GM18498 (cell line): ENCODE data around the gene ETAA1.

Source experiments
- ATAC-seq: cut with Tn5 transposase; IDR thresholded peaks from one replicate; pipeline ENCODE4 v1.9.1; 2021; ENCODE audit warnings: mild to moderate bottlenecking, moderate library complexity; ENCODE audit not compliant: unreplicated experiment

The ETAA1 gene

DNA sequence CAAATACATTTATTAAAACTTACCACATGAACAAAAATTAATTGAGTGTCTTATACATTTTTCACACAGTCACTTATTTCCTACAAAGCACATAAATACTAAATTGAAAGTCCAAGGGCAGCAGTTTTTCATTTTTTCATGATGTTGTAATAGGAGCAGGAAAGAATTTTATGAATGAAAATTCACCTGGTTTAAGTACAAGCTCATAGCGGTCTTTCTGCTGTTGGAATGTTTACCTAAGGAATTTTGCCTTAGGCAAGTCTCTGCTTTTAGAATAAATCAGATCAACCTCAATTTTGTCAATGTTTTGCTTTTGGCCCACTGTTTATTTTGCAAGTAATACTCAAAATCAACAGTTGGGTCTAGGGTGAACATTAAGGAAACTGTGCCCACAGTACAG is 40.0 kb downstream of the ETAA1 start:
- no peak for ATAC-seq

- ATAC-seq: no peak
Observed at GRCh38 chr2:67438337-67438736, 41.2 kb downstream of the ETAA1 start.

DNA sequence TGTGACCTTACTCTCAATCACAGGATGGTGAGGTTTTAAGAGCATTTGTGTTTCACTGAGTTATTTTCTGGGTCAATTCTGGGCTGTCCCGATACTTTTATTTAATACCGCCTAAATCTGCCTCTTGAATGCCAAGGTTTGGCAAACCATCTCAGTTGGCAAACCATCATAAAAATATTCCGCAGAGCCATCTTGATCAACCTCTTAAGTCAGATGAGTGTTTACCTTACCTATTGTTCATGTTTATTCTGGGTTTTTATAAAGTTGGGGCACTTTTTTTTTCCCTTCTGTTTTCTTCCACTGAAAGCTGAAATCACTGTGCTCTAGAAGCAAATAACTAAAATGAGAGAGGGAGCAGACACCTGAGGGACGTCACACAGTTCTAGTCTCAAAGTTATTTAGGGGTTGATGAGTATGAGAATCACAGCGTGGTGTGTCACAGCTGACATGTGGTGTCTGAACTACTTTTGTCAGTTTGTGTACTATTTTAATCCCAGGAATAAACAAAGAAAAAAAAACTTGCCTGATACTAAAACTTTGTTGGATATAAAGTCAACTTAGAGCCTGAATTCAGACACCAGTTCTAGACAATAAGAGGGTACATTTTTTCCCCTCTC is 48.6 kb downstream of the ETAA1 start:
- no peak for ATAC-seq

DNA sequence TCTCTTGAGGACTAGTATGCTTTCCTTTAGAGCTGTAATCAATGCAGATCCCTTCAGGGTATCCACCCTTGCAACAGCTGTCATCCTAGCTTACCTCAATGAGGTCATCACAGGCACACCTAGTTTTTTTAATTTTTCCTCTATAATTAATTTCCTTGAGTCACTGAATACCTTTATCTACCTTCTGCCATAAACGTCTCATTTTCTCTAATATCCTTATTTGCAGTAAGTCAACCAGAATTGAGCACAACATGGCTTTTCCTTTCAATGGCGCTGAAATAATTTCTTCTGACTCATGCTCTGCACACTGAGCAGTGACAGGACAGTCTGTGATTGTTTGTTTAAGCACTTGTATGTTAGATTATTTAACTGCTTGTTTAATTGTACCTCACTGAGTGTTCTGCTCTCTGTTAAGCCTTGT is 49.4 kb downstream of the ETAA1 start:
- ATAC-seq: no peak

DNA sequence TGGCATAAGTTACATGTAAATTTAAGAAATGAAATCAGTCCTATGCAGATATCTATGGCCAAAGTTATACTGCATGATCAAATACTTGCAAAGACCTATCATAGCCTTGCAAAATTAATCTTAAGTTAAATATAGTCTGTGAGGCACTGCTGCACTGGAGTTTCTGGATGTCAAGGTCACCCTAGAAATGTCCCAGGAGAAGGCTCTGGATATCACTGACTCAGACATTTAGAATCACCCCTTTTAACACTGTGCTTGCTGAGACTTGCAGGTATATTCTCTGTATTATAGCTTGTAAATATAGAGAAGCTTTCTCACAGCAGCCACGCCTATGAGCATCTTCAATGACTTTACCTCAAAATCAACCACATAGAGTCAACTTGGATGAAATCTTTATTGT is 51.5 kb downstream of the ETAA1 start:
- ATAC-seq: no peak

DNA sequence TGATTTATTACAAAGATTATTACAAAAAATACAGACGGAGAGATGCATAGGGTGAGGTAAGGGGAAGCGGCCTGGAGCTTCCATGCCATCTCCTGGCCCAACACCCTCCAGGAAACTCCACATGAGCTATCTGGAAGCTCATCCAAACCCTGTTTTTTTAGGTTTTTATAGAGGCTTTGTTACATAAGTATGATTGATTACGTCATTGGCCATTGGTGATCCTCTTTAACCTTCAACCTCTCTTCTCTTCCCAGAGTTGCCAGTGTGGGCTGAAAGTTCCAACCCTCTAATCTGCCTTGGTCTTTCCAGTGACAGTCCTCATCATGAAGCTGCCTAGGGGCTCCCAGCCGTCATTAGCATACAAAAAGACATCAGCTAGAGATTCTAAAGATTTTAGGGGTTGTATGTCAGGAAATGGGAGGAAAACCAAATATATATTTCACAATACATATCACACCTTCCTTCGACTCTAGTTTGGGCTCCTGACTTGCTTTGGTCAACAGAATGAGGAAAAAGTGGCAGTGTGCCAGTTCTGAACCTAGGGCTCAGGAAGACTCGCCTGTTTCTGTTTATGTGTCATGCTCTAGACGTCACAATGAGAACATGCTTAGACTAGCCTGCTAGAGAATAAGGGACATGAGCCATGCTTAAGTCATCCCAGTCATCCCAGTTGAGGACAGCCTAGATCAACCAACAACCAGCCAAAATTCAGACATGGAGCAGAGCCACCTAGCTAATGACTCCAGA is 54.1 kb downstream of the ETAA1 start:
- ATAC-seq: no peak

DNA sequence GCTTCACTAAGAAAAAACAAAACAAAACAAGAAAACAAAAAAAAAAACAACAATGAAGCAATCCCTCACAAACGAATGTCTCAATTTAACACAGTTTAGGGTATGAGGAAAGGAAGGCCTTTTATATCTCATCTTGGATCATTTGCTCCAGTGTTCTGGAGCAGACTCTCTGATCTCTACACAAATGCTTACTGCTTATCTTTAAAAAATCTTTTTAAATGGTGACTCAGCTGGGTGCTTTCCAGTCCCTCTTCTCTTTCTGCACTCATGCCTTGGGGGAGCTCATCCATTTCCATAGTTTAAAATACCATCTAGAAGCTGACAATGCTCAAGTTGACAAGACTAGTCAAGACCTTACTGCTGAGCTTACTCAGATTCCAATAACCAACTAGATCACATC is 56.2 kb downstream of the ETAA1 start:
- no peak for ATAC-seq

GRCh38 chr2:67455219-67456142 is 58.3 kb downstream of the ETAA1 start:
- ATAC-seq: no peak

- ATAC-seq: no peak
Observed at GRCh38 chr2:67456428-67456827, 59.3 kb downstream of the ETAA1 start.

GRCh38 chr2:67457699-67458098 is 60.6 kb downstream of the ETAA1 start:
- no peak for ATAC-seq

DNA sequence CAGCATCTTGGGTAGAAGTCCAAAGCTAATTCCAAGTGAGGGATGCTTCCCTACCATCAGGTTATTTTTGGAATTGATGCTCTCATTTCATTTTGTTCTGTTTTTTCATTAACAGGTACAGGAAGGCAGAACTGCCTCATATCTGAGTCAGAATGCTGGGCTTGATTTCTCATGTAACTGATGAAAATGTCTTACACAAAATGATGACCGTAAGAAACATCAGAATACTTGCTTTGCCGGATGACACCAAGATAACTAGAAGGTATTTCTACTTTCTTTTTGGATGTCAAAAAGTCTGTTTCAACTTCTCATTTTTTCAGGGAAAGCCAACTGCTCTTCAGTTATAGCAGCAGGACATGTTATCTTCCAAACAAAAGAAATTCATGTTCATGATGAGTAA is 62.6 kb downstream of the ETAA1 start:
- no peak for ATAC-seq
